Forelimb muscle (tissue), 1 donor: ENCODE measurements around the gene PEAK1. TPM values are rescaled to one million over a fixed set of nuclear protein-coding genes. Genes with fewer than 3 reads are reported as not detected.

Experiments used
- DNase-seq: peaks from one replicate; pipeline ENCODE4 v3.0.0-alpha.2; 2013; ENCODE audit warnings: low read depth
- polyA plus RNA-seq: library from polyadenylated mRNA; unstranded; fragments of 120-200 nt; gene quantifications from one replicate; pipeline ENCODE4 v1.2.1, GENCODE V29; 2013; ENCODE audit not compliant: insufficient read length

The PEAK1 gene
- polyA plus RNA-seq, 1 donor, result 35.2 TPM

GRCh38 chr15:77097921-77098320 lies 322.0 kb downstream of the PEAK1 start:
- no peak for DNase-seq

GRCh38 chr15:77097248-77097721 lies 322.6 kb downstream of the PEAK1 start:
- no peak for DNase-seq

- DNase-seq, result no peak
These were observed 323.4 kb downstream of the PEAK1 start for GRCh38 chr15:77096541-77096940.

GRCh38 chr15:77096138-77096537 lies 323.8 kb downstream of the PEAK1 start:
- DNase-seq, result no peak

GRCh38 chr15:77094397-77095030 lies 325.4 kb downstream of the PEAK1 start:
- no peak for DNase-seq

GRCh38 chr15:77093436-77093835 lies 326.5 kb downstream of the PEAK1 start:
- DNase-seq, result no peak

GRCh38 chr15:77091097-77091496 lies 328.8 kb downstream of the PEAK1 start:
- DNase-seq, result no peak

- DNase-seq, result no peak
These were observed 332.7 kb downstream of the PEAK1 start for GRCh38 chr15:77087213-77087612.

GRCh38 chr15:77085297-77085696 lies 334.6 kb downstream of the PEAK1 start:
- no peak for DNase-seq

- no peak for DNase-seq
These were observed 335.5 kb downstream of the PEAK1 start for GRCh38 chr15:77084436-77084835.

- no peak for DNase-seq
These were observed 336.3 kb downstream of the PEAK1 start for GRCh38 chr15:77083381-77084160.

- DNase-seq, result no peak
These were observed 337.9 kb downstream of the PEAK1 start for GRCh38 chr15:77081971-77082370.

GRCh38 chr15:77076323-77076915 lies 343.5 kb downstream of the PEAK1 start:
- no peak for DNase-seq

- DNase-seq, result no peak
These were observed 344.4 kb downstream of the PEAK1 start for GRCh38 chr15:77075528-77075927.

GRCh38 chr15:77074350-77074749 lies 345.6 kb downstream of the PEAK1 start:
- no peak for DNase-seq

- no peak for DNase-seq
These were observed 348.3 kb downstream of the PEAK1 start for GRCh38 chr15:77071305-77072223.

GRCh38 chr15:77070495-77071304 lies 349.2 kb downstream of the PEAK1 start, which contains the start of gene TSPAN3:
Gene TSPAN3 (minus strand): TSS chr15:77071109. CDS start chr15:77070954, 155 bp downstream.
- peak; percentile 68 for DNase-seq

- DNase-seq, result no peak
These were observed 349.8 kb downstream of the PEAK1 start for GRCh38 chr15:77070180-77070494.

- no peak for DNase-seq
These were observed 350.3 kb downstream of the PEAK1 start for GRCh38 chr15:77069521-77070121.

GRCh38 chr15:77068633-77069032 lies 351.3 kb downstream of the PEAK1 start:
- DNase-seq, result no peak
